H1 (cell line): Measurements from ENCODE around the gene TMUB2. TPM values are rescaled to one million over a fixed set of nuclear protein-coding genes. Genes with fewer than 3 reads are reported as not detected.

Experiments
- CTCF ChIA-PET: fragments of 300-600 bp; sonication (Branson Sonifier 250); formaldehyde crosslinking; loops from one replicate; lab custom pipeline; 2021; ENCODE audit not compliant: partially characterized antibody; lab: Charles Lee
- POLR2A ChIA-PET: fragments of 300-600 bp; sonication (Branson Sonifier 250); formaldehyde crosslinking; loops from one replicate; lab custom pipeline; 2021; ENCODE audit warnings: inconsistent platforms; ENCODE audit not compliant: partially characterized antibody; lab: Charles Lee
- DNase-seq, 2 experiments: peaks; one replicate each; pipeline versions ENCODE4 v3.0.0 to v3.0.0-alpha.2; 2010 to 2022; ENCODE audit warnings: low spot score in 2 of 2, low read depth in 1 of 2, mixed read lengths in 1 of 2
- FAIRE-seq: peaks from 2 replicates; lab custom pipeline; 2011; peaks lifted over from hg19 to GRCh38; lab: Jason Lieb, UNC
- H2AFZ ChIP-seq: 2 replicates; pipeline ENCODE4 v1.8.1; 2012; ENCODE audit warnings: low read length, inconsistent platforms
- H2AK5ac ChIP-seq: 2 replicates; pipeline ENCODE4 v1.6.1; 2013; ENCODE audit warnings: low read depth, low read length
- H2BK120ac ChIP-seq: replicated peaks from 2 replicates; pipeline ENCODE3; 2013; ENCODE audit warnings: low read depth, low read length, inconsistent platforms
- H2BK12ac ChIP-seq: 2 replicates; pipeline ENCODE4 v1.6.1; 2013; ENCODE audit warnings: low read depth, low read length
- H2BK15ac ChIP-seq: 2 replicates; pipeline ENCODE4 v1.6.1; 2013; ENCODE audit warnings: low read length
- H2BK20ac ChIP-seq: 2 replicates; pipeline ENCODE4 v1.6.1; 2013; ENCODE audit warnings: low read length
- H2BK5ac ChIP-seq: 2 replicates; pipeline ENCODE4 v1.6.1; 2013; ENCODE audit warnings: low read depth, low read length
- H3K14ac ChIP-seq: 2 replicates; pipeline ENCODE4 v1.6.1; 2013; ENCODE audit warnings: inconsistent platforms; ENCODE audit not compliant: insufficient read length
- H3K18ac ChIP-seq: 2 replicates; pipeline ENCODE4 v1.6.1; 2013; ENCODE audit warnings: low read length; ENCODE audit errors: extremely low read depth
- H3K23ac ChIP-seq: 2 replicates; pipeline ENCODE4 v1.6.1; 2013; ENCODE audit warnings: inconsistent platforms; ENCODE audit not compliant: insufficient read length
- H3K23me2 ChIP-seq: 2 replicates; pipeline ENCODE4 v1.6.1; 2013; ENCODE audit warnings: low read depth, low read length
- H3K27ac ChIP-seq: 2 replicates; pipeline ENCODE4 v1.6.1; 2011; ENCODE audit warnings: low read depth, low read length, inconsistent platforms
- H3K27me3 ChIP-seq, 4 experiments: replicated peaks in 1 of 4; 1 replicate in 1 of 4; 2 replicates in 3 of 4; pipeline versions ENCODE4 v1.6.1 to v1.8.1; 2011 to 2013; ENCODE audit warnings: low read length in 3 of 4, mild to moderate bottlenecking in 3 of 4, inconsistent platforms in 2 of 4, mixed read lengths in 2 of 4, moderate library complexity in 1 of 4; ENCODE audit not compliant: control insufficient read depth in 3 of 4, insufficient read depth in 3 of 4; ENCODE audit errors: extremely low read depth in 1 of 4
- H3K36me3 ChIP-seq, 4 experiments: 2 replicates each; pipeline versions ENCODE4 v1.6.1 to v1.8.1; 2011 to 2013; ENCODE audit warnings: mild to moderate bottlenecking in 4 of 4, low read length in 3 of 4, moderate library complexity in 2 of 4, control low read depth in 1 of 4, inconsistent platforms in 1 of 4; ENCODE audit not compliant: insufficient read depth in 4 of 4, control insufficient read depth in 2 of 4
- H3K4ac ChIP-seq: replicated peaks from 2 replicates; pipeline ENCODE3; 2013; ENCODE audit warnings: low read length, low read depth, mixed read lengths, inconsistent platforms; ENCODE audit not compliant: insufficient read length
- H3K4me1 ChIP-seq, 4 experiments: replicated peaks in 1 of 4; 1 replicate in 1 of 4; 2 replicates in 3 of 4; pipeline versions ENCODE4 v1.6.1 to v1.8.1; 2011 to 2013; ENCODE audit warnings: low read length in 3 of 4, inconsistent platforms in 2 of 4, mixed read lengths in 1 of 4; ENCODE audit not compliant: insufficient read depth in 4 of 4, control insufficient read depth in 3 of 4
- H3K4me2 ChIP-seq, 2 experiments: 2 replicates each; pipeline versions ENCODE4 v1.6.1 to v1.8.1; 2011 to 2013; ENCODE audit warnings: low read depth in 2 of 2, low read length in 2 of 2, control low read depth in 1 of 2, inconsistent platforms in 1 of 2, mild to moderate bottlenecking in 1 of 2; ENCODE audit not compliant: insufficient read depth in 1 of 2
- H3K4me3 ChIP-seq, 4 experiments: fragments of 200-600, 300-600 bp in 1 of 4; sonication (generic), shearing (Covaris generic), sonication (Bioruptor Twin) in 1 of 4; 2 replicates each; pipeline versions ENCODE4 v1.5.1 to v1.8.1; 2011 to 2016; ENCODE audit warnings: low read length in 4 of 4, low read depth in 3 of 4, control low read depth in 2 of 4, inconsistent platforms in 2 of 4, mild to moderate bottlenecking in 2 of 4, mixed read lengths in 1 of 4, moderate library complexity in 1 of 4; ENCODE audit not compliant: insufficient read depth in 2 of 4; ENCODE audit errors: extremely low read depth in 1 of 4
- H3K56ac ChIP-seq: replicated peaks from 2 replicates; pipeline ENCODE3; 2013; ENCODE audit warnings: low read depth, mild to moderate bottlenecking, mixed read lengths, low read length, inconsistent platforms; ENCODE audit not compliant: insufficient read length
- H3K79me1 ChIP-seq: 2 replicates; pipeline ENCODE4 v1.6.1; 2013; ENCODE audit warnings: low read depth, low read length, control low read depth
- H3K79me2 ChIP-seq, 2 experiments: 2 replicates each; pipeline versions ENCODE4 v1.6.1 to v1.8.1; 2012 to 2013; ENCODE audit warnings: low read length in 2 of 2, mild to moderate bottlenecking in 2 of 2, inconsistent platforms in 1 of 2; ENCODE audit not compliant: insufficient read depth in 2 of 2, control insufficient read depth in 1 of 2
- H3K9ac ChIP-seq, 4 experiments: replicated peaks in 1 of 4; 1 replicate in 1 of 4; 2 replicates in 3 of 4; pipeline versions ENCODE4 v1.6.1 to v1.8.1; 2011 to 2013; ENCODE audit warnings: low read depth in 3 of 4, low read length in 3 of 4, control low read depth in 2 of 4, mild to moderate bottlenecking in 2 of 4, moderate library complexity in 2 of 4, inconsistent platforms in 1 of 4; ENCODE audit errors: extremely low read depth in 1 of 4
- H3K9me3 ChIP-seq, 2 experiments: 2 replicates each; pipeline versions ENCODE4 v1.6.1 to v1.8.1; 2012 to 2013; ENCODE audit warnings: mild to moderate bottlenecking in 2 of 2, moderate library complexity in 2 of 2, control low read depth in 1 of 2, inconsistent platforms in 1 of 2, low read depth in 1 of 2, low read length in 1 of 2, mixed read lengths in 1 of 2; ENCODE audit not compliant: insufficient read depth in 2 of 2
- H4K20me1 ChIP-seq, 2 experiments: replicated peaks in 1 of 2; 2 replicates each; pipeline versions ENCODE3 to v1.8.1; 2011 to 2013; ENCODE audit warnings: inconsistent platforms in 2 of 2, low read length in 2 of 2, mild to moderate bottlenecking in 1 of 2; ENCODE audit not compliant: insufficient read depth in 2 of 2, control insufficient read depth in 1 of 2
- H4K5ac ChIP-seq: 2 replicates; pipeline ENCODE4 v1.6.1; 2013; ENCODE audit warnings: low read length, low read depth, mixed read lengths, inconsistent platforms; ENCODE audit not compliant: insufficient read length
- H4K8ac ChIP-seq: 2 replicates; pipeline ENCODE4 v1.8.0; 2013; ENCODE audit warnings: mild to moderate bottlenecking, moderate library complexity, low read length, inconsistent platforms; ENCODE audit not compliant: insufficient read depth; ENCODE audit errors: extremely low read depth
- H4K91ac ChIP-seq: replicated peaks from 2 replicates; pipeline ENCODE3; 2013; ENCODE audit warnings: low read length, mixed read lengths, inconsistent platforms; ENCODE audit not compliant: insufficient read length
- CBX5 ChIP-seq: fragments of 300-800, 300-1000 bp; sonication (generic); IDR thresholded peaks from 2 replicates; pipeline ENCODE4 v1.7.1; 2016; ENCODE audit warnings: antibody characterized with exemption, low read length, low read depth
- CBX8 ChIP-seq: fragments of 300-800, 300-1000 bp; sonication (generic); IDR thresholded peaks from 2 replicates; pipeline ENCODE4 v1.7.1; 2016; ENCODE audit warnings: low read depth, low read length, borderline replicate concordance
- CEBPB ChIP-seq: IDR thresholded peaks from 2 replicates; pipeline ENCODE4 v1.6.1; 2012; ENCODE audit warnings: low read depth, low read length
- EGR1 ChIP-seq: IDR thresholded peaks from 2 replicates; pipeline ENCODE4 v1.6.1; 2011; ENCODE audit warnings: low read depth, low read length, borderline replicate concordance
- EZH2 ChIP-seq: fragments of 200-600 bp; sonication (generic); IDR thresholded peaks from 2 replicates; pipeline ENCODE4 v1.7.1; 2012; ENCODE audit warnings: low read depth, mild to moderate bottlenecking, moderate library complexity, low read length, inconsistent platforms; ENCODE audit not compliant: severe bottlenecking
- JUN ChIP-seq: IDR thresholded peaks from 2 replicates; pipeline ENCODE4 v1.6.1; 2011; ENCODE audit warnings: low read depth, mild to moderate bottlenecking, improper control_type of control experiment, low read length
- KDM4A ChIP-seq: IDR thresholded peaks from one replicate; pipeline ENCODE4 v1.7.1; 2012; ENCODE audit warnings: low read depth, mild to moderate bottlenecking, moderate library complexity, low read length, inconsistent platforms; ENCODE audit not compliant: severe bottlenecking
- RBBP5 ChIP-seq: IDR thresholded peaks from 2 replicates; pipeline ENCODE4 v1.7.1; 2012; ENCODE audit warnings: low read depth, mild to moderate bottlenecking, inconsistent platforms, low read length, moderate library complexity, borderline replicate concordance
- TBP ChIP-seq: IDR thresholded peaks from 2 replicates; pipeline ENCODE4 v1.6.1; 2011; ENCODE audit warnings: low read depth, low read length, improper control_type of control experiment
- TCF12 ChIP-seq: IDR thresholded peaks from 2 replicates; pipeline ENCODE4 v1.6.1; 2011; ENCODE audit warnings: low read depth, mild to moderate bottlenecking, low read length
- WGBS, 2 experiments: shearing (Covaris generic) in 1 of 2; methylation state at CpG; one replicate each; pipeline versions ENCODE4 v1.1.6 to v1.1.7; 2013 to 2015; ENCODE audit warnings: low lambda C conversion rate in 2 of 2, mixed read lengths in 2 of 2, inconsistent platforms in 1 of 2, low coverage in 1 of 2, missing lambda C conversion rate in 1 of 2; ENCODE audit not compliant: insufficient replicate concordance in 2 of 2, insufficient coverage in 1 of 2, insufficient read length in 1 of 2; ENCODE audit errors: extremely low coverage in 1 of 2, missing lambda C conversion rate in 1 of 2; 5-methylcytosine and 5-hydroxymethylcytosine counted together
- polyA plus RNA-seq, 7 experiments: library from polyadenylated mRNA; depleted of rRNA in 3 of 7; stranded (reverse) in 5 of 7; unstranded in 2 of 7; fragments of >200 nt in 5 of 7; fragments of 200-250 nt in 2 of 7; gene quantifications; 1 replicate in 5 of 7; 2 replicates in 1 of 7; 4 replicates in 1 of 7; pipeline versions ENCODE4 v1.2.1 to v1.2.3, GENCODE V29; 2011 to 2013; ENCODE audit warnings: missing spikeins in 2 of 7, mixed read lengths in 2 of 7
- total RNA-seq: library from RNA; stranded (reverse); fragmentation: NEBNext Ultra II Directional; extraction: Animal tissue kit (Norgen Biotek cat#: 25700); gene quantifications from 2 replicates; pipeline ENCODE4 v1.2.1, GENCODE V29; 2021

Gene TMUB2
- total and polyA plus RNA-seq, 2 of the 8 experiments (the other 6 are each of a cell fraction or from before 2014, with no cell fraction given), result 18.5 to 30.5 TPM

- TF ChIP-seq EGR1 (no peak), KDM4A (no peak), JUN (no peak), EZH2 (no peak), CEBPB (no peak), TCF12 (no peak), CBX8 (no peak), CBX5 (no peak), TBP (no peak), RBBP5 (no peak)
- H4K91ac ChIP-seq, result no peak overlapping the region
- peaks cover 4 to 6% of the 10 kb centered on the region in 2 experiments for H4K20me1 ChIP-seq
- no peak overlapping the region for H3K18ac ChIP-seq
- H2BK12ac ChIP-seq, result no peak overlapping the region
- no peak overlapping the region for H4K5ac ChIP-seq
- no peak overlapping the region for H2BK120ac ChIP-seq
- no peak overlapping the region for H2BK5ac ChIP-seq
- no peak overlapping the region for H3K14ac ChIP-seq
- H4K8ac ChIP-seq, result no peak overlapping the region
- peaks cover 11% of the 10 kb centered on the region for H3K79me1 ChIP-seq
- H3K27me3 ChIP-seq, result no peaks in the 10 kb centered on the region
- ChIA-PET CTCF (interaction anchor here (1.2 to 2.7 kb wide), 5 partner anchors 23 to 35 kb away, joined by 3 to 12 read pairs (median 4); partner anchors contain the start of gene ASB16), POLR2A (interaction anchor here (0.5 to 2.1 kb wide), 5 partner anchors 10 to 172 kb away, joined by 3 to 8 read pairs (median 3); partner anchors contain the start of gene TMUB2)
- H3K27ac ChIP-seq, result no peak overlapping the region
- H3K4me1 ChIP-seq, result peaks cover 0 to 2% (median 0%) of the 10 kb centered on the region in 4 experiments; a peak in 3 of 7 replicates
- no peak overlapping the region for H3K4ac ChIP-seq
- H2AK5ac ChIP-seq, result no peak overlapping the region
- H2BK15ac ChIP-seq, result no peak overlapping the region
- no peak overlapping the region for H3K56ac ChIP-seq
- no peak overlapping the region for H2BK20ac ChIP-seq
- H3K23me2 ChIP-seq, result no peaks in the 10 kb centered on the region
- H3K79me2 ChIP-seq, result peaks cover 0 to 29% of the 10 kb centered on the region in 2 experiments; a peak in 2 of 4 replicates
- H3K9me3 ChIP-seq, result no peaks in the 10 kb centered on the region
- no peak overlapping the region for H2AFZ ChIP-seq
- DNase-seq, result no peak
- no peak for FAIRE-seq
- WGBS, 2 experiments, result 87% methylated on average over 7 of the region's 7 CpGs; no CpG with 5 or more reads in 1 of the 2 experiments
- no peak overlapping the region for H3K9ac ChIP-seq
- H3K36me3 ChIP-seq, result peaks cover 14 to 42% (median 40%) of the 10 kb centered on the region in 4 experiments
- H3K4me3 ChIP-seq, result no peak overlapping the region
- no peak overlapping the region for H3K23ac ChIP-seq
- H3K4me2 ChIP-seq, result no peak overlapping the region
These were observed 41.6 kb upstream of the TMUB2 start for GRCh38 chr17:44144966-44145739.
